Daoy (cell line): ENCODE measurements around the gene HNRNPUL1. TPM values are rescaled to one million over a fixed set of nuclear protein-coding genes. Genes with fewer than 3 reads are reported as not detected.
A peak's percentile ranks its signal among the peaks of the same experiment; 100 is the strongest.
"Not testable (repeated sequence)": the region's sequence is repeated elsewhere in the genome, so short reads cannot be mapped to it uniquely, and the experiment has no call there.

Source experiments
- DNase-seq: peaks from one replicate; pipeline ENCODE4 v3.0.0-alpha.2; 2015; ENCODE audit warnings: low read depth
- total RNA-seq: library from RNA; depleted of rRNA; stranded (reverse); fragments of >200 nt; shearing (Covaris generic); gene quantifications from 2 replicates; pipeline ENCODE4 v1.2.3, GENCODE V29; 2014

HNRNPUL1 gene
- total RNA-seq, 1 experiment from 2014 or later, result 148 TPM

GRCh38 chr19:41276231-41276630, 12.1 kb downstream of the HNRNPUL1 start:
- DNase-seq, result no peak

- DNase-seq, result no peak
These were observed 14.3 kb downstream of the HNRNPUL1 start for GRCh38 chr19:41278478-41278877.

- DNase-seq, result no peak
These were observed 24.7 kb downstream of the HNRNPUL1 start for GRCh38 chr19:41288673-41289530.

GRCh38 chr19:41289814-41290213, 25.6 kb downstream of the HNRNPUL1 start:
- not testable (repeated sequence) for DNase-seq

- DNase-seq, result no peak
These were observed 30.2 kb downstream of the HNRNPUL1 start for GRCh38 chr19:41294393-41294792.

- DNase-seq, result no peak
These were observed 31.3 kb downstream of the HNRNPUL1 start for GRCh38 chr19:41295499-41295898.

GRCh38 chr19:41296433-41296871, 32.3 kb downstream of the HNRNPUL1 start:
- DNase-seq, result no peak

- no peak for DNase-seq
These were observed 33.6 kb downstream of the HNRNPUL1 start for GRCh38 chr19:41297628-41298347.

- DNase-seq, result peak; percentile 75
These were observed 34.3 kb downstream of the HNRNPUL1 start for GRCh38 chr19:41298348-41298964.

GRCh38 chr19:41299046-41299754, 35.0 kb downstream of the HNRNPUL1 start:
- DNase-seq, result no peak

GRCh38 chr19:41299755-41300089, 35.5 kb downstream of the HNRNPUL1 start:
- no peak for DNase-seq

GRCh38 chr19:41300555-41300954, 36.4 kb downstream of the HNRNPUL1 start:
- DNase-seq, result no peak

- DNase-seq, result no peak
These were observed 38.6 kb downstream of the HNRNPUL1 start for GRCh38 chr19:41302624-41303351.

GRCh38 chr19:41303954-41304353, 39.8 kb downstream of the HNRNPUL1 start:
- no peak for DNase-seq

GRCh38 chr19:41304706-41305483, 40.7 kb downstream of the HNRNPUL1 start:
- DNase-seq, result no peak

GRCh38 chr19:41305927-41306793, 42.0 kb downstream of the HNRNPUL1 start:
- no peak for DNase-seq

GRCh38 chr19:41307090-41307875, 43.1 kb downstream of the HNRNPUL1 start:
- no peak for DNase-seq

- no peak for DNase-seq
These were observed 43.8 kb downstream of the HNRNPUL1 start for GRCh38 chr19:41307954-41308449.
